ENCODE measurements around the gene FUBP3. TPM values are rescaled to one million over a fixed set of nuclear protein-coding genes. Genes with fewer than 3 reads are reported as not detected.

Gene FUBP3
- total RNA-seq, 4 donors from 2014 or later: 33.1 to 59.9 (median 37.8) TPM

GRCh38 chr9:130544364-130544763 is 35.0 kb upstream of the FUBP3 start:
- H3K4me1 ChIP-seq: no peaks in the 10 kb centered on the region
- H3K27ac ChIP-seq: no peak overlapping the region
- WGBS, 2 donors: 49 to 63% methylated on average over 9 of the region's 9 CpGs
- no peak for DNase-seq (ENCODE audit: low spot score in 2 of 2)
- no peak for TF ChIP-seq POLR2A (IDR thresholded peaks at IDR 0.05)
- no peak for TF ChIP-seq EP300 (IDR thresholded peaks at IDR 0.05)
- TF ChIP-seq CTCF (IDR thresholded peaks at IDR 0.05): no peak
- peaks cover 0 to 6% (median 0%) of the 10 kb centered on the region in 4 donors for H3K9me3 ChIP-seq
- no peak overlapping the region for H3K4me3 ChIP-seq
- no peaks in the 10 kb centered on the region for H3K36me3 ChIP-seq
- H3K27me3 ChIP-seq: peaks cover 0 to 42% of the 10 kb centered on the region in 2 donors

GRCh38 chr9:130548103-130548502 is 31.3 kb upstream of the FUBP3 start:
- H3K36me3 ChIP-seq: no peaks in the 10 kb centered on the region
- TF ChIP-seq EP300 (IDR thresholded peaks at IDR 0.05) (no peak), CTCF (IDR thresholded peaks at IDR 0.05) (no peak), POLR2A (IDR thresholded peaks at IDR 0.05) (no peak)
- no peak for DNase-seq (ENCODE audit: low spot score in 2 of 2)
- 71 to 83% methylated on average over 6 of the region's 6 CpGs for WGBS, 2 donors
- H3K4me3 ChIP-seq: no peak overlapping the region
- no peaks in the 10 kb centered on the region for H3K4me1 ChIP-seq
- peaks cover 0 to 7% (median 0%) of the 10 kb centered on the region in 4 donors for H3K9me3 ChIP-seq
- H3K27ac ChIP-seq: no peak overlapping the region
- peaks cover 0 to 11% of the 10 kb centered on the region in 2 donors for H3K27me3 ChIP-seq

- peaks cover 0 to 7% (median 0%) of the 10 kb centered on the region in 4 donors for H3K9me3 ChIP-seq
- no peak overlapping the region for H3K27ac ChIP-seq
- no peak for DNase-seq (ENCODE audit: low spot score in 2 of 2)
- no peaks in the 10 kb centered on the region for H3K36me3 ChIP-seq
- TF ChIP-seq CTCF (IDR thresholded peaks at IDR 0.05): no peak
- TF ChIP-seq POLR2A (IDR thresholded peaks at IDR 0.05): no peak
- TF ChIP-seq EP300 (IDR thresholded peaks at IDR 0.05): no peak
- no peak overlapping the region for H3K4me3 ChIP-seq
- H3K4me1 ChIP-seq: no peaks in the 10 kb centered on the region
- 92% methylated on average over 5 of the region's 5 CpGs for WGBS, 2 donors
- peaks cover 0 to 6% of the 10 kb centered on the region in 2 donors for H3K27me3 ChIP-seq
Observed at GRCh38 chr9:130549093-130549735, 30.2 kb upstream of the FUBP3 start.

GRCh38 chr9:130554606-130555005 is 24.8 kb upstream of the FUBP3 start:
- Histone ChIP-seq H3K9me3 (peaks cover 0 to 9% (median 0%) of the 10 kb centered on the region in 4 donors), H3K27me3 (peaks cover 0 to 9% of the 10 kb centered on the region in 2 donors), H3K27ac (no peak overlapping the region), H3K4me1 (no peaks in the 10 kb centered on the region), H3K36me3 (no peaks in the 10 kb centered on the region), H3K4me3 (no peak overlapping the region)
- no peak for DNase-seq (ENCODE audit: low spot score in 2 of 2)
- TF ChIP-seq EP300 (IDR thresholded peaks at IDR 0.05): no peak
- TF ChIP-seq POLR2A (IDR thresholded peaks at IDR 0.05): no peak
- TF ChIP-seq CTCF (IDR thresholded peaks at IDR 0.05): no peak
- 67 to 83% methylated on average over 5 of the region's 5 CpGs for WGBS, 2 donors

GRCh38 chr9:130555061-130555460 is 24.3 kb upstream of the FUBP3 start:
- H3K27me3 ChIP-seq: peaks cover 0 to 9% of the 10 kb centered on the region in 2 donors
- DNase-seq (ENCODE audit: low spot score in 2 of 2): no peak
- TF ChIP-seq POLR2A (IDR thresholded peaks at IDR 0.05) (no peak), CTCF (IDR thresholded peaks at IDR 0.05) (no peak), EP300 (IDR thresholded peaks at IDR 0.05) (no peak)
- H3K27ac ChIP-seq: no peak overlapping the region
- H3K4me3 ChIP-seq: no peak overlapping the region
- H3K36me3 ChIP-seq: no peaks in the 10 kb centered on the region
- no peaks in the 10 kb centered on the region for H3K4me1 ChIP-seq
- H3K9me3 ChIP-seq: peaks cover 0 to 9% (median 0%) of the 10 kb centered on the region in 4 donors
- 75 to 88% methylated on average over 6 of the region's 6 CpGs for WGBS, 2 donors

All from tibial nerve (tissue), 4 donors.